PFSK-1 (cell line): ENCODE data around the gene PTPRJ.

Experiments used
- POLR2AphosphoS5 ChIP-seq: IDR thresholded peaks from 2 replicates; pipeline ENCODE4 v1.6.1; 2012; ENCODE audit warnings: low read depth, mild to moderate bottlenecking, control low read depth, low read length, moderate library complexity
- SIN3A ChIP-seq: IDR thresholded peaks from 2 replicates; pipeline ENCODE4 v1.6.1; 2012; ENCODE audit warnings: mild to moderate bottlenecking, low read length, moderate library complexity, borderline replicate concordance; ENCODE audit not compliant: insufficient read depth
- TAF1 ChIP-seq: IDR thresholded peaks from 2 replicates; pipeline ENCODE4 v1.6.1; 2012; ENCODE audit warnings: low read length, control low read depth, borderline replicate concordance; ENCODE audit not compliant: insufficient read depth

DNA sequence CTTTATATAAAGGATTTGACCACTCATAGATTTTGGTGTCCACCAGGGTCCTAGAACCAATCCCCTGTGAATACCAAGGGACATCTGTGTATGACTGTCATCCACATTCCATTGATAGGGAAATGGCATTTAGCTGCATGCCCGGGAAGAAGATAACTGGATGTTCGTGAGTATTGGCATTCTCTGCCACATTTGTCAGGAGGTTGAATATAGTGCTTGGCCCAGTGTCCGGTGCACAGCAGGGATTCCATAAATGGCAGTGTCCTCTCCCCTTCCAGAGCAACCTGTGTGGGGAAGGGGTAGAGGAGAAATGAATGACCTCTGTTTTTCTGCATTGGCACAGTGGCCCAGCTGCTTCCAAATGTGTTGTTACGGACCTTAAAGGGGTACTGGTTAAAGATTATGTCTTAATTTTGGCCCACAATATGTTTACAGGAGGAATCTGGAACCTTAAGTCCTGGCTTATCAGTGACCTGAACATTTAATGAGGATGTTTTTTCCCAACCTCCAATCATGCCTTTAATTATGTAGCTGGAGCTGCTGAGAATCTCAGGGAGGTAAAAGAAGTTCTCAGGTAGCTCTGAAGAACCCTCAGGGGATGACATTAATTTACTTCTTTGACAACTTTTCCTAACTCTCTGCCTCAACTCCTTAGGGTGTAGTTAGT, 202.6 kb downstream of the PTPRJ start:
- no peak for TF ChIP-seq SIN3A
- TF ChIP-seq TAF1, result no peak
- TF ChIP-seq POLR2AphosphoS5, result no peak
